Suppressor macrophage treated with lipopolysaccharide for 1 hour (primary cell): ENCODE data around the gene C19orf33.
A peak's percentile ranks its signal among the peaks of the same experiment; 100 is the strongest.
"Not testable (repeated sequence)": the region's sequence is repeated elsewhere in the genome, so short reads cannot be mapped to it uniquely, and the experiment has no call there.

ENCODE experiments used
- DNase-seq, 3 donors: peaks; one replicate each; pipeline ENCODE4 v3.0.0-alpha.2; 2020 to 2022

C19orf33 gene

DNA sequence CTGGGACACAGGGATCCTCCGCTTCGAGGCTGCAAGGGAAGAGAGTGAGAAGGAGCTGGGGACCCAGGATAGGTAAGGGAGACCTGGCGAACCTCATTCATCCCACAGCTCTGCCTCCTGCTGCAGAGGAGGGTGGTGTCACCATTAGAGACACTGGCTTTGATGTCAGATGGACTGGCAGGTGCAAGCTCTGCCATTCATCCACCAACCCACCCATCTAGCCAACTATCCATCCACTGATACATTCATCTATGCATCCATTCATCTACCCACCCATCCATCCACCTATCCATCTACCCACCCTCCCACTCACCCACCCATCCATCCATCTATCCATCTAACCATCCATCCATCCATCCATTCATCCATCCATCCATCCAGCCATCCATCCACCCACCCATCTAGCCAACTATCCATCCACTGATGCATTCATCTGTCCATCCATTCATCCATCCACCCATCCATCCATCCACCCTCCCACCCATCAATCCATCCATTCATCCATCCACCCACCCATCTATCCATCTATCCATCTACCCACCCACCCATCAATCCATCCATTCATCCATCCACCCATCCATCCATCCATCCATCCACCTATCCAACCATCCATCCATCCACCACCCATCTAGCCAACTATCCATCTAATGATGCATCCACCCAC lies 5.7 kb downstream of the C19orf33 start:
- DNase-seq: no peak

DNA sequence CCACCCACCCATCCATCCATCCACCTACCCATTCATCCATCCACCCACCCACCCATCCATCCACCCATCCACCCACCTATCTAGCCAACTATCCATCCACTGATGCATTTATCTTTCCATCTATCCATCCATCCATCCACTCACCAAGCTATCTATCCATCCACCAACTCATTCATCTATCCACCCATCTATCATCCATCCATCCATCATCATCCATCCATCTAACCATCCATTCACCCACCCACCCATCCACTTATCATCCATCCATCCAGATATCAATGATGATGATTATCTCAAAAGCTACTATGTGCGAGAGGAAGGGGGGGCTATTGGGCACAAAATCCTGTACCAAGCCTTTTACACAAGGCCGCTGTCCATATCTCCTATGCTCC lies 6.2 kb downstream of the C19orf33 start:
- DNase-seq: no peak

DNA sequence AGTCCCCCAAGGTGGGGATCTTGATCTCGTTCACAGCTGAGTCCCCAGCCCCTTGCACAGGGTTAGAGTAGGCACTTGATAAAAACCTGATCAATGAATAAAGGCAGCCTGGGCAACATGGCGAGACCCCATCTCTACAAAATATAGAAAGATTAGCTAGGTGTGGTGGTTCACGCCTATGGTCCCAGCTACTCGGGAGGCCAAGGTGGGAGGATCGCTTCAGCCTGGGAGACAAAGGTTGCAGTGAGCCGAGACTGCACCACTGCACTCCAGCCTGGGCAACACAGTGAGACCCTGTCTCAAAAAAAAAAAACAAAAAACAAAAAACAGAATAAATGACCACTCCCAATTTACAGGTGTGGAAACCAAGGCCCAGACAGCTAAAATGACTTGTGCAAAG lies 6.9 kb downstream of the C19orf33 start:
- no peak for DNase-seq

DNA sequence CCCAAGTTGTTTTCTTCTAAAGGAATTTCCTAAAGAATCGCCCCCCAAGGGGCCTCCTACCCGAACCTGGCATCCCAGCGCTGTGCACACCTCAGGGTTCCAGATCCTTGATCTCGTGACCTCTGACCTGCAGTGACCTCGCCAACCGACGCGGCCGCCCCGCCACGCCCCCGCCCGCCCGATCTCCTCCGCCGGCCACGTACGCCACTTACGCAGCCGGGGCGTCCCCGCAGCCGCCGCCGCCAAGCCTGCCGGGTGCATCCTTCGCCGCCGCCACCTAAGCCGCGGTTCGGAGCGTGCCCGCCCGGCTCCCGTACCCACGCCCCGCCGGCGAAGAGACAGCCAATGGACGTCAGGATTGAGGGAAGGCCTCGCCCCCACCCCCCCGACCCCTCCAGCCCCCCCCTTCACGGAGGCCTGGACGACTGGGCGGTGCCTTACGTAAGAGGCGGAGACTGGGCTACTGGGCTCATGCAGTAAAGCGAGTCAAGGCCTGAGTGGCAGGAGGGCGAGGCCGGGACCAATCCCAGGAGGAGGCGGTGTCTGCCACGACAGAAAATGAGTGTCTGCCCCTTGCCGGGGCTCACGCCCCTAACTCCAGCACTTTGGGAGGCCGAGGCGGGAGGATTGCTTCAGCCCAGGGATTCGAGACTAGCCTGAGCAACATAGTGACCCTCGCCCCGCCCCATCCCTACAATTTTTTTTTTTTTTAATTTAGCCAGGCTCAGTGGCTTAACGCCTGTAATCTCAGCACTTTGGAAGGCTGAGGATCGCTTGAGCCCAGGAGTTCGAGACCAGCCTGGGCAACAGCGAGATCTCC lies 11.8 kb downstream of the C19orf33 start, which contains the start of gene YIF1B:
TSS of gene YIF1B (minus strand) at position 291 of the 820 bp plus-strand sequence. CDS start at position 261, 30 bp downstream.
- DNase-seq: peak; percentile 97 to 98 (median 97)

DNA sequence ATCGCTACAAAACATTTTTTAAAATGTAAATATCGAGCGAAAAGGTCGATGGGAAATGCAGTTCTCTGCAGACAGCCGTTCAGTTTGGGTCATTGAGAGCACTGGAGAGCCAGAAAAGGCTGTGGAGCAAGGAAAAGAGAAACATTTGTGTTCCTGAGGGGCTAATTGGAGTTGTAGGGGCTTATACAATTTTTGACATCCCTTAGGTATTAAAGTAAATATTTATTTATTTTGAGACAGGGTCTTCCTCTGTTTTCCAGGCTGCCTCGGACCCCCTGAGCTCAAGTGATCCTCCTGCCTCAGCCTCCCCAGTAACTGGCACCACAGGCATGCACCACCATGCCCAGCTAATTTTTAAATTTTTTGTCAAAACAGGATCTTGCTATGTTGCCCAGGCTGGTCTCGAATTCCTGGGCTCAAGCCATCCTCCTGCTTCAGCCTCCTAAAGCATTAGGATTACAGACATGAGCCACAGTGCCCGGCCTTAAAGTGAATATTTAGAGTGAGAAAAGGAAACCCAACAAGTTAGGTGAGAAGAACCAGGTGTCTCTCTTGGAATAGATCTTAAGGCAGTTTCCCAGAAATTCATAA lies 12.5 kb downstream of the C19orf33 start:
- DNase-seq: no peak

DNA sequence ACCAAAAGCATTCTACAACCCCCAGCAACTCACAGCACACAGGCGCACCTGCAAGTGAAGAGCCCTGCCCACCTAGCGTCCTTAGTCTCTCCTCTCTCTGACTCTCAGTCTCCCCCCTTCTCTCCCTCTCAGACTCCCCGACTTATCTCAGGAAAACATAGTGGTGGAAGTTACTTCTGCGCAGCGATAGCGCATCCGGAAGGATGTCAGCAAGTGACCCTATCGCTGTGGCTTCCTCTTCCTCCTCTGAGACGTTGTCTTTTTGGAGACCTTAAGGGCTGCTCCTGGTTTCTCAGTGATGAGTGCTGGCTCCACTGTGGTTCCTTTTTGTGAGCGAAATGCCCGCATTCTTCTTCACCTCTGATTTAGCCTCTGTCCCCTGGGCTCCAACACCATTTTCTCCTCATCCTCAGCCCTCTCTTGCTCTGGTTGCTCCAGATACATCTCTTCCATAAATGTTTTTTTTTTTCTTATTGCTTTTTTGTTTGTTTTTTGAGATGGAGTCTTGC lies 13.1 kb downstream of the C19orf33 start:
- peak; percentile 50 to 59 (median 53) for DNase-seq

DNA sequence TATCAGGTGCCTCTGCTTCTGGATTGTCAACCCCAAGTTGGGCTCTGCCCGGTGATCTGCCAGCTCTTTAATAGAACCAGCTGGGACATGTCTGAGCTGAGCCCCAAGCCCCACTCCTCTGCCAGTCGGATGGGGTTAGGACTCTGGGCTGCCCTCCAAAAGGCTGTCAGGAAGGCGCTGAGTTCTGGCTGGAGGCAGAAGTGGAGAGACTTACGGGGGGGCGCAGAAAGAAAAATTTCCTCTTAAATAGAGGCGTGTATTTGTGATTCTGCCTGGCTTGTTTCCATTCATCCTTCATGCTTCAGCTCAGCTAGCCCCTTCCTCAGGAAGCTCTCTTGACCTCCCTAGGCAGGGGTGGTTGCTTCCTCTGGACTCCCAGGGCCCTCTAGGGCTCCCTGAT lies 14.6 kb downstream of the C19orf33 start:
- no peak for DNase-seq

DNA sequence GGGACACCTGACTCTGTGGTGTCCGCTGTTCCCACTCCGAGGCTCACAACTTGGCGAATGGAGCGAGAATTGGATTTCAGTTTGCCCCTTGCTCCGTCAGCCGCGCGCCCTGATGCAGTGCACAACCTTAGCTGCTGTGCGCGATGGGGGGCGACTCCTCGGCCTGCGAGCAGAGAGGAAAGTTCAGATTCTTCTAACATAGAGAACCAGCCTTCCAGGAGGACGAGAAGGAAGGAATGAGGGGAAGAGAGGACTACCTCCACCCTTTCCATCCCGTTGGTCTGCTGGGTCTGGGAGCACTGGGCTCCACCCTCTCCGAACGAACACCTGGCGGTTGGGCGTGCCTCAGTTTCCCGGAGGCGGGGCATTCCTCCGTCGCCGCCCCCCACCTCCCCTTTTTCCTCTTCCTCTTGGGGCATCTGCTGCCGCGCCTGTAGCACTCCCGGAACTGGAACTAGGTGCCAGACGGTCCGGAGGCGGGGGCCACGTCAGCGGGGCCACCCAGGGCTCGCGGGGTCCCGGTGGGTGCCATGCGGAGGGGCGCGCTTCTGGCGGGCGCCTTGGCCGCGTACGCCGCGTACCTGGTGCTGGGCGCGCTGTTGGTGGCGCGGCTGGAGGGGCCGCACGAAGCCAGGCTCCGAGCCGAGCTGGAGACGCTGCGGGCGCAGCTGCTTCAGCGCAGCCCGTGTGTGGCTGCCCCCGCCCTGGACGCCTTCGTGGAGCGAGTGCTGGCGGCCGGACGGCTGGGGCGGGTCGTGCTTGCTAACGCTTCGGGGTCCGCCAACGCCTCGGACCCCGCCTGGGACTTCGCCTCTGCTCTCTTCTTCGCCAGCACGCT lies 15.6 kb downstream of the C19orf33 start, which contains the start of gene KCNK6:
TSS of gene KCNK6 (plus strand) at position 425 of the 838 bp plus-strand sequence. CDS start at position 531, 106 bp downstream.
- peak; percentile 57 to 76 (median 62) for DNase-seq

DNA sequence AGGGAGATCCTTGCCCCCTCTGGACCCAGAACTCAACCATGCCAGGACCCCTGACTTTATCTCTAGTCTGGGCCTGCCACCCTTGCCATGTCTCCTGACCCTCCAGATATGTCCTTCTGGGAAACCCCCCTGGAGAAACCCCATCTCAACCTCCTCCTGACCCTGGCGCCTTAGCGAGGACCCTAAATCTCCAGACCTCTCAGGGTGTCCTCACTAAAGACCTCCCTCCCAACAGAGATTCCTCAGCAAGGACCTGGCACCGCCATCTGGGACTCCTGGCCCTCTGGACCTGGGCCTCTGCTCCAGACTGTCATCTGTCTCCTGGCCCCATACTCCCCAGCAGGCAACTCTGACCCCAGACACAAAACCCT lies 16.9 kb downstream of the C19orf33 start:
- DNase-seq: no peak

DNA sequence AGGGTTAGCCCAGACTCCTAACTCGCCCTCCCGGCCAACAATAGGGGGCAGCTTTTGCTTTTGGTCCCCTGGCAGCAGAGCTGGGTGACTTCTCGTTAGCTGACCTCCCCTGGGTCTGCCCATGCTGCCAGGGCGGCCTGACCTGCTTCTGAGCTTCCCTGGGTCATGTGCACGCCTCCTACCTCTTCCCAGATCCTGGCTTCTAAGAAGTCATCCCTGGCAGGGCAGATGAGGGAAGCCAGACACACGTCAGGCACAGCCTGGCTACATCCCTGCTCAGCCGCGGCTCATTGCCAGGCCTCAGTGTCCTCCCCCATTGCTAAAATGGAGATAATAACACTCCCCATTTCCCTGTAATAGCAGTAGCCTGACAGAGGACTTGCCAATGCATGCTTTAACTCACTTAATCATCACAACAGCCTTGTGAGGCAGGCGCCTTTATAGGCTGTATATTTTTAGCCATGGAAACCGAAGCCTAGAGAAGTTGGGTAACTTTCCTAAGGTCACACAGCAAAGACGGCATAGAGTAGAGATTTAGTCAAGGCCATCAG lies 17.7 kb downstream of the C19orf33 start:
- no peak for DNase-seq

DNA sequence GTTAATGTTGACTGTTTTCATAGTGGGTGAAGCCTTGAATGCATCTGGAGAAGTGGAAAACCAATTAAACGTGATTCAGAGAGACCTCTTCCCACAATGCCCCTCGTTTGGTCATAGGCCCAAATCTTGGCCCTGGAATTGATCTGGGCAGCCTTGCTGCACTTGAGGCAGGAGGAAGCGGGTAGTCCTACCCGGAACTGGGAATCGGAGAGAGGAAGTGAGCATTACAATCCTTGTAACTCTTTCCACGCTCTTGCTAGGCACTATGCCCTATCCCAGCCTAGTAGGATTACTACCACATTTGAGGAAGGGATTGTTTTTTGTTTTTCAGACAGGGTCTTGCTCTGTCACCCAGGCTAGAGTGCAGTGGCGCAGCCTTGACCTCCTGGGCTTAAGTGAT lies 19.2 kb downstream of the C19orf33 start:
- peak; percentile 43 to 64 (median 51) for DNase-seq

DNA sequence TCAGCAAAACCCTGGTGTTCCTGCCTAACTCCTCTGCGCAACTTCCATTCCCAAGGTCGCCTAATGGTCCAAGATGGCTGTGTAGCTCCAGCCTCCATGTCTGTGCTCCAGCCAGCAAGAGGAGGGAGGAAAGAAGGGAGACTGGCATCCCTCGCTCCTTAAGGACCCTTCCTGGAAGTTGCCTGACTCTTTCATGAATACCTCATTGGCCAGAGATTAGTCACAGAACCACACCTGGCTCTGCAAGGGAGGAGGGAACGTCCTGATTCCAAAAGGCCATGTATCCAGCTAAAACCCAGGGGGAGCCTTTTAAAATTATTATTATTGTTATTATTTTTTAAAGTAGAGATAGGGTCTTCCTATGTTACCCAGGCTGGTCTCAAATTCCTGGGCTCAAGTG lies 20.4 kb downstream of the C19orf33 start:
- no peak for DNase-seq

DNA sequence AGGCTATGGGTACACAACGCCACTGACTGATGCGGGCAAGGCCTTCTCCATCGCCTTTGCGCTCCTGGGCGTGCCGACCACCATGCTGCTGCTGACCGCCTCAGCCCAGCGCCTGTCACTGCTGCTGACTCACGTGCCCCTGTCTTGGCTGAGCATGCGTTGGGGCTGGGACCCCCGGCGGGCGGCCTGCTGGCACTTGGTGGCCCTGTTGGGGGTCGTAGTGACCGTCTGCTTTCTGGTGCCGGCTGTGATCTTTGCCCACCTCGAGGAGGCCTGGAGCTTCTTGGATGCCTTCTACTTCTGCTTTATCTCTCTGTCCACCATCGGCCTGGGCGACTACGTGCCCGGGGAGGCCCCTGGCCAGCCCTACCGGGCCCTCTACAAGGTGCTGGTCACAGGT lies 22.5 kb downstream of the C19orf33 start:
- DNase-seq: no peak

DNA sequence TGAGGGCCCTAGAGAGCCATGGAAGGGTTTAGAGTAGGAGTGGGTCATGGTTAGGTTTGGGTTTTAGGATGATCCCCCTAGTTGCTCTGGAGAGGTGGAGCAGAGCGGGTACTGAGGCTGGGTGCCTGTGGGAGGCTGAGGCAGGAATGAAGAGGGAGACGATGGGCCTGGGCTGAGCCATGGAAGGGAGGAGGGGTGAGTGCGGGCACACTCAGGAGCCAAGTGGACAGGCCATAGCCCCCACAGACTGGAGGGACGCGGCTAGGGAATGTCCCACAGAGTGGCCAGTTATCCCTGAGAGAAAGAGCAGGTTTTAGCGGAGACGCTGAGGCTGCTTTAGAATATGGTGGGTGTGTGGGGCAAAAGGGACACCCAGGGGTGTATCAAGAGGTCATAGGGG lies 25.6 kb downstream of the C19orf33 start:
- no peak for DNase-seq

DNA sequence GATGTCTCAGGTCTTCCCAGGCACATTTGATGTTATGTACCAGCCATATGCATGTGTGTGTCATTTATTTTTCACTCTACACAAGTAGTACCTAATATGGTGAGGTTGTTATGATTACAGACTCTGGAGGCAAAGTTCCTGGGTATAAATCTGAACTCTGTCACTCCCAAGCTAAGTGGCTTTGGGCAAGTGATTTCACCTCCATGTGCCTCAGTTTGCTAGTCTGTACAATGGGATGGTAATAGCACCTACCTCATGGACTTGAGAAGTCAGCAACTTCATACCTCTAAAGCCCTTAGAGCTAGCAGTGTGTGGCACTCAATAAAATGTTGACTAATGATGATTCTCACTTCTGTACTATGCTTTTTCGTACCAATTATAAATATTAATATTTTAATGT lies 27.7 kb downstream of the C19orf33 start:
- no peak for DNase-seq

DNA sequence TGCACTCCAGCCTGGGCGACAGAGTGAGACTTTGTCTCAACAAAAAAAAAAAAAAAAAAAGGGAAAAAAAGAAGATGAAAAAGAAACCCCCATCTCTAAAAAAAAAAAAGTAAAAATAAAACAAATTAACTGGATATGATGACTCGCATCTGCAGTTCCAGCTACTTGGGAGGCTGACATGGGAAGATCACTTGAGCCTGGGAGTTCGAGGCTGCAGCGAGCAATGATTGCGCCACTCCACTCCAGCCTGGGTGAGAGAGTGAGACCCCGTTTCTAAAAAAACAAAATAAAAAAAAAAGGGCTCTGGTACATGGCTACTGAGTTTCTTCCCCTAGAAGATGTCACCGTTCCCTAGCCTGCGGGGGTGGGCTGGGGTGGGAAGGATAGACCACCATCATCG lies 29.2 kb downstream of the C19orf33 start:
- no peak for DNase-seq

DNA sequence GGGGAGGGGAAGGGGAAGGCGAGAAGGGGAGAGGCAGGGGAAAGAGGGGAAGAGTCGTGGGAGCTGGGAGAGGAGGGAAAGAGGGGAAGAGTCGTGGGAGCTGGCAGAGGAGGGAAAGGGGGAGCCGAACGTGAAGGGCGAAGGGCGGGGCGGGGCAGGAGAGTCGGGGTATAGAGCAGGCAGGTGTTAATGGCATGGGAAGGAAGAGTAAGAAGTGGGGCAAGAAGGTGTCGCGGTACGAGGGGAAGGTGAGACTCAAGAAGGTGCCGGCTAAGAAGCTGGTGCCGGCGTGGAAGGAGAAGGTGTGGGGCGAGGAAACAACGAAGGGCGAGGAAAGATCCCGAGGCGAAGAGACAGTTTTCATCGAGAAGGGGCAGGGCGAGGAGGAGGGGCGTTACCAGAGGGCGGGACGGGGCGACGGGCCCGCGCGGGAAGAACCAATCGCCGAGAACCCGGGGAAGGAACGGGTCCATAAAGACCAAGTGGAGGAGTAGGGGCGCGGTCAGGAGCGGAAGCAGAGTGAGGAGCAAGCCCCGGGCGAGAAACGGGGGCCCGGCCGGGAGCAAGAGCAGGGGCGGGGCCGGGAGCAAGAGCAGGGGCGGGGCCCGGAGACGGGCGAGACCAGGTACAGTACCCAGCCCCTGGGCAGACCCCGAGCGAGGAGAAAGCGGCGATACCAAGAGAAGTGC lies 32.0 kb downstream of the C19orf33 start:
- DNase-seq: peak; percentile 98 to 99 (median 98)

DNA sequence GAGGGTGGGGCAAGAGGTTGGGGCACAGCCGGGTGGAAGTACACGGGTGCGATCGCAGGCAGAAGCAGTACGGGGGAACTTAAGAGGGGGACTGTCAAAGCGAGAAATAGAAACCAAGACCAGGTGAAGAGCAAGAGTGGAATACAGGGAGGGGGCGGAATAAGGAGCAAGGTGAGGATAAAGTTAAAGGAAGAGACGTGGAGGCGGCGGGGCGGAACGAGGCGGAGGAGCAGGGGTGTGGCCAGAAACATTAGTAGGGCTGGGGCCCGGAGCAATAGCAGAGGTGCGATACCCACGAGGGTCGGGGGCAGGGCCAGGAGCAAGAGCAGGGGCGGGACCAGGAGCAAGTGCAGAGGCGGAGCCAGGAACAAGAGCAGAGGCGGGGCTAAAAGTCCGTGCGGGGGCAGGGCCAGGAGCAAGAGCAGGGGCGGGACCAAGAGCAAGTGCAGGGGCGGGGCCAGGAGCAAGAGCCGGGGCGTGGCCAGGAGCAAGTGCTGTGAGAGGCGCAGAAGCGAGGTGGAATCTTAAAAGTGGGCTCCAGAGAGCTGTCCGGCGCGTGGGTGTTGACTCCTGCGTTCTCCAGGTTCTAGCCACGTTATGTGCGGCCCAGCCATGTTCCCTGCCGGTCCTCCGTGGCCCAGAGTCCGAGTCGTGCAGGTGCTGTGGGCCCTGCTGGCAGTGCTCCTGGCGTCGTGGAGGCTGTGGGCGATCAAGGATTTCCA lies 32.7 kb downstream of the C19orf33 start:
- DNase-seq: peak; percentile 98 to 100 (median 100)

DNA sequence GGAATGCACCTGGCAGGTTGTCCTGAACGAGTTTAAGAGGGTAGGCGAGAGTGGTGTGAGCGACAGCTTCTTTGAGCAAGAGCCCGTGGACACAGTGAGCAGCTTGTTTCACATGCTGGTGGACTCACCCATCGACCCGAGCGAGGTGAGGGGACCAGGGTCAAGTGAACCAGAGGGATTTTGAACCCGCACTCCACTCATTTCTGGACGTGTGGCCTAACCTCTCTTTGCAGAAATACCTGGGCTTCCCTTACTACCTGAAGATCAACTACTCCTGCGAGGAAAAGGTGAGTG lies 33.3 kb downstream of the C19orf33 start:
- no peak for DNase-seq

DNA sequence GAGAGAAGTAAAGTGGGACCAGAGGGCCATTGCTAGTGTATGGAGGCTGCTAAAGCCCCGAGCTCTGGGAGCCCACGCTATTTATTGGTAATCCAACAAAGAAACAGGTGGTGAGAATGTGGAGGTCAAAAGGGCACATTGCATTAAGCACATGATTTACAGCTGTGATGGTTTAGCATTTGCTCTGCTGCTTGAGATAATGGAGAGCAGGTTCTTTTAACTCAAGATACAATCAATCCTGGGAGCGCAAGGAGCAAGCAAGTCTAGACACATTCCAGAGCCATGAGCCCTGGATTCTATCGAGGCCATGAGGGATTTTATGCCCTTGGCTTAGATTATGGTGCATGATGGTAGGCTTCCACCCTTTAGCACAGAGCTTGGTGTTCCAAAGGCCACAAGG lies 35.0 kb downstream of the C19orf33 start:
- not testable (repeated sequence) for DNase-seq

DNA sequence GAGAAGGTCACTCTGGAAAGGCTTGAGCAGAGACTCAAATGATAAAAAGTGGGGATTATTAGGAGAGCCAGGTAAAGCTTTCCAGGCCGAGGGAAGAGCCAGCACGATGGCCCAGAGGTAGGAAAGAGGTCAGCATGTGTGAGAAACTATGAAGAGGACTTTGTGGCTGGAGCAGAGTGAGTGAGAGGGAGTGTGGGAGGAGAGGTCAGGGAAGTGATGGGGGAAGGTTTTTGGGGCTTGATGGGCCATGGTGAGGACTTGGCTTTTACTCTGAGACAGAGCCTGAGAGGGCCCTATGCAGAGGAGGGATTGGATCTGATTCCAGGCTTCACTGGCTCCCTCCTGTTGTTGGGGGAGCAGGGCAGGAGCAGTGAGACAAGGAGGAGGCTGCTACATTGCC lies 36.9 kb downstream of the C19orf33 start:
- no peak for DNase-seq
